HG03520 (cell line): ENCODE data around the gene OR2H1.

Experiments used
- ATAC-seq: cut with Tn5 transposase; IDR thresholded peaks from one replicate; pipeline ENCODE4 v1.9.1; 2021; ENCODE audit warnings: mild to moderate bottlenecking, moderate library complexity; ENCODE audit not compliant: unreplicated experiment

The OR2H1 gene

GRCh38 chr6:29509239-29509638 lies 52.3 kb downstream of the OR2H1 start:
- peak; percentile 51 for ATAC-seq

GRCh38 chr6:29509711-29510110 lies 52.8 kb downstream of the OR2H1 start:
- no peak for ATAC-seq

GRCh38 chr6:29510202-29510601 lies 53.2 kb downstream of the OR2H1 start:
- no peak for ATAC-seq

DNA sequence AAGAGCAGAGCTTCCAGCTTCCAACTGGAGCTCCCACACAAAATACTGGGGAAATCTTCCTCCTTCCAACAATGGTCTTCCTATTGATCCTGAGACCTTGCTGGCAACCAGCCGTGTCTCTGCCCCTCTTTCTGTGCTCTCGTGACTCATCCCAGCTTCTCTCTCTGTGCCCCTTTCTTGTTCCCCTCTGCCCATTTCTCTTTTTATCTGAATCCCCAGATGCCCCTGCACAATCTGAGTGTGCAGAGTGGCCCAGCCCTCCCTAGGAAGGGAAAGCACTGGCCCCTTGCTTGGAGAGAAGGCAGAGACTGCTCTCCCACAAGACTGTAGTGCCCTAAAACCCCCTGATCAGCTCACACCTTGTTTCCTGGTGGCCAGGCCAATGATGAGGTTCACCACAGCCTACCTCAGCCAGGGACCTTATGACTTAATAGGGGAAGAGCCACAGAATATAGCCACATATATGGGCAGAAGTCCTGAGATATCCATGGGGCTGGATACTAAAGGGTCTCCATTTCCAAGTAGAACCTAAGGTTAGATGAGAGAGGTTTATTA lies 53.9 kb downstream of the OR2H1 start:
- no peak for ATAC-seq
